GM12878 (cell line): ENCODE data around the gene AGBL4. TPM values are rescaled to one million over a fixed set of nuclear protein-coding genes. Genes with fewer than 3 reads are reported as not detected.

ENCODE experiments used
- ATAC-seq: fragments of 200-7000 bp; cut with Tn5 transposase; 3 replicates; pipeline ENCODE4 v1.9.1; 2020; ENCODE audit warnings: mild to moderate bottlenecking, moderate library complexity
- BruUV-seq: library from RNA; stranded (reverse); fragments of 400-500 nt; replicated peaks from 2 replicates; lab custom pipeline; 2021; lab: Mats Ljungman, UMichigan
- CTCF ChIA-PET: fragments of 300-600 bp; sonication (Branson Sonifier 250); formaldehyde crosslinking; extraction: SDS; loops from one replicate; lab custom pipeline; 2021; ENCODE audit warnings: inconsistent platforms; lab: Yijun Ruan, JAX
- POLR2A ChIA-PET: fragments of 350-600 bp; formaldehyde crosslinking; extraction: SDS; loops from one replicate; lab custom pipeline; 2021; ENCODE audit warnings: inconsistent platforms; lab: Charles Lee
- RAD21 ChIA-PET: fragments of 300-600 bp; sonication (Branson Sonifier 250); formaldehyde crosslinking; loops from one replicate; lab custom pipeline; 2023; ENCODE audit warnings: antibody characterized with exemption; ENCODE audit not compliant: unreplicated experiment; lab: Charles Lee
- SMC1A ChIA-PET: fragments of 300-600 bp; sonication (Branson Sonifier 250); formaldehyde crosslinking; loops from one replicate; lab custom pipeline; 2023; ENCODE audit not compliant: unreplicated experiment, uncharacterized antibody; lab: Charles Lee
- DNase-seq: peaks from one replicate; pipeline ENCODE4 v3.0.0-alpha.2; 2011; ENCODE audit warnings: low read depth, low spot score
- FAIRE-seq: peaks from 3 replicates; lab custom pipeline; 2011; peaks lifted over from hg19 to GRCh38; lab: Jason Lieb, UNC
- H2AFZ ChIP-seq: 2 replicates; pipeline ENCODE4 v1.6.0; 2011; ENCODE audit warnings: low read depth, low read length, control low read depth; ENCODE audit not compliant: control insufficient read depth
- H3K27ac ChIP-seq: 2 replicates; pipeline ENCODE4 v1.5.1; 2011; ENCODE audit warnings: control low read depth; ENCODE audit not compliant: control insufficient read depth, insufficient read depth
- H3K27me3 ChIP-seq, 2 experiments: replicated peaks in 1 of 2; 2 replicates each; pipeline versions ENCODE4 v1.6.0 to v1.6.1; 2011; ENCODE audit warnings: low read length in 1 of 2; ENCODE audit not compliant: control insufficient read depth in 2 of 2, insufficient read depth in 2 of 2
- H3K36me3 ChIP-seq, 2 experiments: 2 replicates each; pipeline ENCODE4 v1.5.1; 2011; ENCODE audit warnings: low read length in 1 of 2; ENCODE audit not compliant: control insufficient read depth in 2 of 2, insufficient read depth in 2 of 2
- H3K4me1 ChIP-seq: 2 replicates; pipeline ENCODE4 v1.6.1; 2011; ENCODE audit warnings: mild to moderate bottlenecking, low read length, moderate library complexity, mixed read lengths; ENCODE audit not compliant: control insufficient read depth, insufficient read depth
- H3K4me2 ChIP-seq: 2 replicates; pipeline ENCODE4 v1.6.0; 2011; ENCODE audit warnings: control low read depth; ENCODE audit not compliant: control insufficient read depth, insufficient read depth
- H3K4me3 ChIP-seq: fragments of 200-600 bp; sonication (generic); 2 replicates; pipeline ENCODE4 v1.5.1; 2016
- H3K79me2 ChIP-seq: 2 replicates; pipeline ENCODE4 v1.6.0; 2011; ENCODE audit warnings: low read length; ENCODE audit not compliant: control insufficient read depth, insufficient read depth
- H3K9ac ChIP-seq: 2 replicates; pipeline ENCODE4 v1.8.0; 2011; ENCODE audit warnings: low read length, control low read depth, mixed read lengths; ENCODE audit not compliant: control insufficient read depth, insufficient read depth
- H3K9me3 ChIP-seq: replicated peaks from 3 replicates; pipeline ENCODE4 v1.5.1; 2011; ENCODE audit warnings: mild to moderate bottlenecking, low read length; ENCODE audit not compliant: control insufficient read depth, insufficient read depth
- H4K20me1 ChIP-seq: 2 replicates; pipeline ENCODE4 v1.6.0; 2011; ENCODE audit not compliant: control insufficient read depth, insufficient read depth
- EGR1 ChIP-seq, 2 experiments: IDR thresholded peaks; 1 replicate in 1 of 2; 2 replicates in 1 of 2; pipeline ENCODE4 v1.6.1; 2011 to 2012; ENCODE audit warnings: low read depth in 2 of 2, low read length in 2 of 2, borderline replicate concordance in 1 of 2, mild to moderate bottlenecking in 1 of 2, moderate library complexity in 1 of 2
- EP300 ChIP-seq, 2 experiments: fragments of 150-350 bp in 1 of 2; IDR thresholded peaks; 2 replicates each; pipeline ENCODE4 v1.6.1; 2011 to 2012; ENCODE audit warnings: low read depth in 2 of 2, low read length in 2 of 2, borderline replicate concordance in 1 of 2, improper control_type of control experiment in 1 of 2, inconsistent platforms in 1 of 2; ENCODE audit not compliant: control insufficient read depth in 1 of 2
- FOS ChIP-seq: IDR thresholded peaks from 3 replicates; pipeline ENCODE4 v1.6.1; 2011; ENCODE audit warnings: borderline replicate concordance; ENCODE audit not compliant: insufficient read length; ENCODE audit errors: extremely low read depth
- FOXM1 ChIP-seq: IDR thresholded peaks from 2 replicates; pipeline ENCODE4 v1.6.1; 2012; ENCODE audit warnings: low read depth, mild to moderate bottlenecking, inconsistent platforms, low read length, moderate library complexity
- HDAC2 ChIP-seq: fragments of 200-600 bp; sonication (generic); IDR thresholded peaks from 2 replicates; pipeline ENCODE4 v1.6.1; 2017
- NFXL1 ChIP-seq: fragments of 450-650 bp; IDR thresholded peaks from 2 replicates; pipeline ENCODE4 v1.6.1; 2017; ENCODE audit warnings: antibody characterized with exemption, mild to moderate bottlenecking, borderline replicate concordance
- POLR2AphosphoS5 ChIP-seq: IDR thresholded peaks from 2 replicates; pipeline ENCODE4 v1.6.1; 2011; ENCODE audit warnings: mild to moderate bottlenecking, low read length, inconsistent platforms
- RELA ChIP-seq: fragments of 450-650 bp; IDR thresholded peaks from 2 replicates; pipeline ENCODE4 v1.8.0; 2014; ENCODE audit warnings: borderline replicate concordance; ENCODE audit not compliant: partially characterized antibody
- SRF ChIP-seq, 2 experiments: IDR thresholded peaks; 2 replicates each; pipeline ENCODE4 v1.6.1; 2011; ENCODE audit warnings: low read depth in 2 of 2, low read length in 2 of 2, mild to moderate bottlenecking in 1 of 2, moderate library complexity in 1 of 2
- SUZ12 ChIP-seq: fragments of 200-600 bp; sonication (generic); IDR thresholded peaks from one replicate; pipeline ENCODE4 v1.6.1; 2018; ENCODE audit warnings: antibody characterized with exemption, mild to moderate bottlenecking; ENCODE audit not compliant: unreplicated experiment
- WGBS: methylation state at CpG from one replicate; pipeline ENCODE4 v1.1.6; 2016; ENCODE audit warnings: low lambda C conversion rate; ENCODE audit not compliant: insufficient replicate concordance, insufficient coverage; ENCODE audit errors: missing lambda C conversion rate; 5-methylcytosine and 5-hydroxymethylcytosine counted together
- in situ Hi-C: fragments of 300-500 bp; cut with MboI; formaldehyde crosslinking; loops from 9 replicates; pipeline ENCODE4 v1.14.3; 2018; ENCODE audit warnings: mixed read lengths
- intact Hi-C: fragments of 100-400 bp; cut with micrococcal nuclease; formaldehyde crosslinking; loops from one replicate; pipeline ENCODE4 v1.14.2; 2022; ENCODE audit not compliant: unreplicated experiment
- polyA plus RNA-seq, 11 experiments: library from polyadenylated mRNA; depleted of rRNA in 4 of 11; unstranded in 6 of 11; stranded (reverse) in 5 of 11; fragments of >200 nt; fragmentation: Nextera tagmentation in 4 of 11; fragmentation: Illumina TruSeq in 1 of 11; extraction: Ambion mirVana in 4 of 11; extraction: Trizol in 1 of 11; gene quantifications; 1 replicate in 1 of 11; 2 replicates in 10 of 11; pipeline versions ENCODE4 v1.2.1 to v1.2.3, GENCODE V29; 2011 to 2016; ENCODE audit warnings: inconsistent platforms in 2 of 11, missing spikeins in 2 of 11, low read depth in 1 of 11
- total RNA-seq, 4 experiments: library from RNA; depleted of rRNA in 3 of 4; stranded (reverse); fragments of >200 nt in 3 of 4; fragmentation: Illumina TruSeq in 1 of 4; extraction: Trizol in 1 of 4; gene quantifications; 2 replicates each; pipeline versions ENCODE4 v1.2.1 to v1.2.3, GENCODE V29; 2013 to 2021
- TF ChIP-seq, protein P1 (sequence below): IDR thresholded peaks from 2 replicates; pipeline ENCODE4 v1.6.1; 2011; ENCODE audit warnings: mild to moderate bottlenecking, low read depth, low read length, moderate library complexity; ENCODE audit not compliant: insufficient replicate concordance

Gene AGBL4
- total and polyA plus RNA-seq, 10 of the 15 experiments (the other 5 are each of a cell fraction or from before 2014, with no cell fraction given), result 0.31 TPM; not detected in 9

DNA sequence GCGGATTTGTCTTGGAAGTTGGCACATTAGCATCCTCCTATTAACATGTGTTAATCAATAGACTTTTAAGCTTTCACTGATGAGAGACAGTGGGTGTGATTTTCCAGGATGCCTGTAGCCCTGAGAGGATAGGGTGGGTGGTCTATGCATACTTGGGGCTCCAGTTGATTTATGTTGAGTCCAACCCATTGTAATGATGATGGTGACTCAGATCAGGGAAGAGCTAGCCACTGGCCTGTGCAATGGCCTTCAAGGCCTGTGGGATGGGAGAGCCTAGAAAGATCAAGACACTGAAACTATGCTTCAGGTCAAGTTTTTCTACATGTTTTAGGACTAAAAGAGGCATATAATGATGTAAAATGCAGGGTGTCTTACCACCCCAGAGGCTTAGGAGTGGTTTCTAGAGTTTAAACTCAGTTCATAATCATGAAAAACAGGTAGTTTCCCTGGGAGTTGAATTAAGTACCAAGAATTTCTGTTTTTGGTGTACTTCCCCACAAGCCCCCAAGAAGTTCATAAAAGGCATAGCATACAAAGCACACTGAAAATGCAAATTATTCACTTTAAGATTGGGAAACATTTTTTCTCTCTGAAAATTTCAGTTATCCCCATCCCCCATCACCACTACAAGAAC, 1267.0 kb downstream of the AGBL4 start:
- Histone ChIP-seq H2AFZ (no peak overlapping the region), H3K4me1 (no peaks in the 10 kb centered on the region), H3K4me2 (no peak overlapping the region), H3K4me3 (no peak overlapping the region), H3K27me3 (no peaks in the 10 kb centered on the region; a peak in 2 of 4 replicates), H3K27ac (no peak overlapping the region), H3K79me2 (no peaks in the 10 kb centered on the region), H3K9ac (no peak overlapping the region), H4K20me1 (no peaks in the 10 kb centered on the region), H3K36me3 (no peaks in the 10 kb centered on the region), H3K9me3 (no peaks in the 10 kb centered on the region)
- ChIA-PET RAD21 (no interaction called here), POLR2A (no interaction called here), SMC1A (no interaction called here), CTCF (no interaction called here)
- ATAC-seq (no peak), FAIRE-seq (no peak), DNase-seq (no peak)
- WGBS, result 90% methylated on average over 1 of the region's 1 CpG
- in situ Hi-C loops (no loop called here), intact Hi-C loops (no loop called here)
- TF ChIP-seq HDAC2, result no peak
- TF ChIP-seq NFXL1, result no peak
- no peak for TF ChIP-seq SRF (IDR thresholded peaks at IDR 0.05; ENCODE audit: low read depth in 2 of 2, low read length in 2 of 2)
- TF ChIP-seq, protein P1, sequence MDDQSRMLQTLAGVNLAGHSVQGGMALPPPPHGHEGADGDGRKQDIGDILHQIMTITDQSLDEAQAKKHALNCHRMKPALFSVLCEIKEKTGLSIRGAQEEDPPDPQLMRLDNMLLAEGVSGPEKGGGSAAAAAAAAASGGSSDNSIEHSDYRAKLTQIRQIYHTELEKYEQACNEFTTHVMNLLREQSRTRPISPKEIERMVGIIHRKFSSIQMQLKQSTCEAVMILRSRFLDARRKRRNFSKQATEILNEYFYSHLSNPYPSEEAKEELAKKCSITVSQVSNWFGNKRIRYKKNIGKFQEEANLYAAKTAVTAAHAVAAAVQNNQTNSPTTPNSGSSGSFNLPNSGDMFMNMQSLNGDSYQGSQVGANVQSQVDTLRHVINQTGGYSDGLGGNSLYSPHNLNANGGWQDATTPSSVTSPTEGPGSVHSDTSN, result no peak
- no peak for TF ChIP-seq EGR1 (IDR thresholded peaks at IDR 0.05; ENCODE audit: borderline replicate concordance in 1 of 2, low read depth in 2 of 2, low read length in 2 of 2)
- TF ChIP-seq FOXM1, result no peak
- no peak for TF ChIP-seq EP300 (IDR thresholded peaks at IDR 0.05; ENCODE audit: borderline replicate concordance in 1 of 2, control insufficient read depth in 1 of 2, low read depth in 2 of 2, low read length in 2 of 2)
- TF ChIP-seq SUZ12, result no peak
- no peak for TF ChIP-seq FOS
- no peak for TF ChIP-seq POLR2AphosphoS5
- TF ChIP-seq RELA, result no peak
- BruUV-seq, result no TSS peak
